A549 (cell line): ENCODE results near the gene TPSB2.
"Not testable (repeated sequence)": the region's sequence is repeated elsewhere in the genome, so short reads cannot be mapped to it uniquely, and the experiment has no call there.

Experiments used
- CBX8 ChIP-seq: fragments of 200-600 bp; sonication (generic); IDR thresholded peaks from 2 replicates; pipeline ENCODE4 v1.6.1; 2016
- CTCF ChIP-seq: fragments of >200 bp; sonication (Bioruptor Twin); formaldehyde crosslinking; IDR thresholded peaks from 3 replicates; pipeline ENCODE4 v1.5.1; 2016
- EP300 ChIP-seq, 2 experiments: fragments of >200 bp; sonication (Bioruptor Twin); formaldehyde crosslinking; IDR thresholded peaks; 2 replicates in 1 of 2; 3 replicates in 1 of 2; pipeline ENCODE4 v1.6.1; 2016 to 2017
- MAFK ChIP-seq: fragments of 450-650 bp; IDR thresholded peaks from 2 replicates; pipeline ENCODE4 v1.6.1; 2014; ENCODE audit not compliant: partially characterized antibody
- MAX ChIP-seq: IDR thresholded peaks from 2 replicates; pipeline ENCODE4 v1.6.1; 2012
- MYC ChIP-seq: IDR thresholded peaks from 2 replicates; pipeline ENCODE4 v1.6.1; 2012; ENCODE audit warnings: mild to moderate bottlenecking, inconsistent platforms, low read length, improper control_type of control experiment, borderline replicate concordance
- PBX3 ChIP-seq: IDR thresholded peaks from 2 replicates; pipeline ENCODE4 v1.6.1; 2012
- POLR2A ChIP-seq: IDR thresholded peaks from 2 replicates; pipeline ENCODE4 v1.6.1; 2012; ENCODE audit warnings: mild to moderate bottlenecking, low read length
- POLR2AphosphoS2 ChIP-seq: conservative IDR thresholded peaks from 2 replicates; pipeline ENCODE4 v1.6.1; 2012; ENCODE audit warnings: low read length, improper control_type of control experiment, inconsistent platforms
- RAD21 ChIP-seq, 2 experiments: fragments of >200 bp in 1 of 2; sonication (Bioruptor Twin) in 1 of 2; formaldehyde crosslinking in 1 of 2; IDR thresholded peaks in 1 of 2; conservative IDR thresholded peaks in 1 of 2; 2 replicates in 1 of 2; 3 replicates in 1 of 2; pipeline ENCODE4 v1.6.1; 2012 to 2018; ENCODE audit warnings: inconsistent platforms in 1 of 2
- REST ChIP-seq: fragments of 200-600 bp; sonication (generic); IDR thresholded peaks from 2 replicates; pipeline ENCODE4 v1.6.1; 2016; ENCODE audit warnings: antibody characterized with exemption, mild to moderate bottlenecking, moderate library complexity
- ZFP36 ChIP-seq: fragments of 450-650 bp; IDR thresholded peaks from 2 replicates; pipeline ENCODE4 v1.6.1; 2014; ENCODE audit warnings: borderline replicate concordance; ENCODE audit not compliant: partially characterized antibody

GRCh38 chr16:1254821-1255220 is 24.8 kb upstream of the TPSB2 start:
- TF ChIP-seq REST; CTCF; MAFK; PBX3; EP300 (IDR thresholded peaks at IDR 0.05); RAD21 (conservative IDR thresholded peaks at IDR 0.05 in 1 of 2, IDR thresholded peaks at IDR 0.05 in 1 of 2); POLR2A; MYC; CBX8; POLR2AphosphoS2; MAX; ZFP36: not testable (repeated sequence)
